Measurements from ENCODE around the gene SLC40A1. TPM values are rescaled to one million over a fixed set of nuclear protein-coding genes. Genes with fewer than 3 reads are reported as not detected.

SLC40A1 gene
- total and polyA plus RNA-seq, 2 of the 8 experiments (the other 6 are each of a cell fraction or from before 2014, with no cell fraction given), result 0.03 TPM; not detected in 1

GRCh38 chr2:189552334-189552990, 28.1 kb downstream of the SLC40A1 start:
- no peaks in the 10 kb centered on the region for H3K79me1 ChIP-seq (ENCODE audit: low read depth, low read length)
- H3K18ac ChIP-seq (ENCODE audit: extremely low read depth, low read length), result no peak overlapping the region
- no peak overlapping the region for H3K27ac ChIP-seq (ENCODE audit: low read depth, low read length)
- no peaks in the 10 kb centered on the region for H3K27me3 ChIP-seq (replicated peaks in 1 of 4; ENCODE audit: control insufficient read depth in 3 of 4, extremely low read depth in 1 of 4, insufficient read depth in 3 of 4, low read length in 3 of 4)
- no peak overlapping the region for H3K9ac ChIP-seq (replicated peaks in 1 of 4; ENCODE audit: extremely low read depth in 1 of 4, low read depth in 3 of 4, low read length in 3 of 4)
- no peak overlapping the region for H4K5ac ChIP-seq (ENCODE audit: insufficient read length, low read depth, low read length)
- no peak overlapping the region for H4K8ac ChIP-seq (ENCODE audit: extremely low read depth, insufficient read depth, low read length)
- no peak overlapping the region for H2BK12ac ChIP-seq (ENCODE audit: low read depth, low read length)
- WGBS, 2 experiments (ENCODE audit: extremely low coverage in 1 of 2, insufficient coverage in 1 of 2, insufficient read length in 1 of 2, insufficient replicate concordance in 2 of 2, low coverage in 1 of 2, low lambda C conversion rate in 2 of 2, missing lambda C conversion rate in 1 of 2), result 73% methylated on average over 6 of the region's 6 CpGs; no CpG with 5 or more reads in 1 of the 2 experiments
- no peaks in the 10 kb centered on the region for H3K79me2 ChIP-seq (ENCODE audit: control insufficient read depth in 1 of 2, insufficient read depth in 2 of 2, low read length in 2 of 2)
- no peak for FAIRE-seq
- POLR2A ChIA-PET (ENCODE audit: partially characterized antibody), result no interaction called here
- H3K4ac ChIP-seq (replicated peaks; ENCODE audit: insufficient read length, low read depth, low read length), result no peak overlapping the region
- no peaks in the 10 kb centered on the region for H3K23me2 ChIP-seq (ENCODE audit: low read depth, low read length)
- H3K4me1 ChIP-seq (replicated peaks in 1 of 4; ENCODE audit: control insufficient read depth in 3 of 4, insufficient read depth in 4 of 4, low read length in 3 of 4), result peaks cover 0 to 6% (median 2%) of the 10 kb centered on the region in 4 experiments; a peak in 2 of 7 replicates
- H3K4me2 ChIP-seq (ENCODE audit: insufficient read depth in 1 of 2, low read depth in 2 of 2, low read length in 2 of 2), result no peak overlapping the region
- no peak overlapping the region for H2BK120ac ChIP-seq (replicated peaks; ENCODE audit: low read depth, low read length)
- TF ChIP-seq RNF2 (IDR thresholded peaks at IDR 0.05; ENCODE audit: borderline replicate concordance, low read depth, low read length, missing control alignments, poor library complexity, severe bottlenecking), result no peak
- TF ChIP-seq TEAD4 (IDR thresholded peaks at IDR 0.05; ENCODE audit: low read depth, low read length), result no peak
- no peak for TF ChIP-seq TAF7 (optimal IDR thresholded peaks at IDR 0.05; ENCODE audit: borderline replicate concordance, low read depth, low read length)
- TF ChIP-seq SP2 (IDR thresholded peaks at IDR 0.05; ENCODE audit: low read length), result no peak
- no peak for TF ChIP-seq YY1 (IDR thresholded peaks at IDR 0.05; ENCODE audit: low read depth, low read length)
- no peak for TF ChIP-seq MAX (IDR thresholded peaks at IDR 0.05)
- no peak for TF ChIP-seq POLR2A (IDR thresholded peaks at IDR 0.05; ENCODE audit: control extremely low read depth in 1 of 2, low read depth in 2 of 2, low read length in 2 of 2)
- no peak overlapping the region for H4K91ac ChIP-seq (replicated peaks; ENCODE audit: insufficient read length, low read length)
- no peak overlapping the region for H2BK15ac ChIP-seq (ENCODE audit: low read length)
- no peaks in the 10 kb centered on the region for H4K20me1 ChIP-seq (replicated peaks in 1 of 2; ENCODE audit: control insufficient read depth in 1 of 2, insufficient read depth in 2 of 2, low read length in 2 of 2)
- no peak overlapping the region for H2AK5ac ChIP-seq (ENCODE audit: low read depth, low read length)
- H3K4me3 ChIP-seq (ENCODE audit: extremely low read depth in 1 of 4, insufficient read depth in 2 of 4, low read depth in 3 of 4, low read length in 4 of 4), result no peak overlapping the region
- H3K56ac ChIP-seq (replicated peaks; ENCODE audit: insufficient read length, low read depth, low read length), result no peak overlapping the region
- CTCF ChIA-PET (ENCODE audit: partially characterized antibody), result no interaction called here
- H3K36me3 ChIP-seq (ENCODE audit: control insufficient read depth in 2 of 4, insufficient read depth in 4 of 4, low read length in 3 of 4), result no peaks in the 10 kb centered on the region
- H3K9me3 ChIP-seq (ENCODE audit: insufficient read depth in 2 of 2, low read depth in 1 of 2, low read length in 1 of 2), result no peaks in the 10 kb centered on the region
- H2BK5ac ChIP-seq (ENCODE audit: low read depth, low read length), result no peak overlapping the region
- no peak overlapping the region for H3K23ac ChIP-seq (ENCODE audit: insufficient read length)
- DNase-seq (ENCODE audit: low read depth in 1 of 2, low spot score in 2 of 2), result no peak
- H3K14ac ChIP-seq (ENCODE audit: insufficient read length), result no peak overlapping the region
- no peak overlapping the region for H2BK20ac ChIP-seq (ENCODE audit: low read length)
- H2AFZ ChIP-seq (ENCODE audit: low read length), result no peak overlapping the region

All from H1 (cell line).